T-helper 22 cell (primary cell): ENCODE data around the gene ZDHHC20.
"Not testable (repeated sequence)": the region's sequence is repeated elsewhere in the genome, so short reads cannot be mapped to it uniquely, and the experiment has no call there.

Experiments
- DNase-seq: peaks from one replicate; pipeline ENCODE4 v3.0.0-alpha.2; 2020; ENCODE audit warnings: low read depth

The ZDHHC20 gene

DNA sequence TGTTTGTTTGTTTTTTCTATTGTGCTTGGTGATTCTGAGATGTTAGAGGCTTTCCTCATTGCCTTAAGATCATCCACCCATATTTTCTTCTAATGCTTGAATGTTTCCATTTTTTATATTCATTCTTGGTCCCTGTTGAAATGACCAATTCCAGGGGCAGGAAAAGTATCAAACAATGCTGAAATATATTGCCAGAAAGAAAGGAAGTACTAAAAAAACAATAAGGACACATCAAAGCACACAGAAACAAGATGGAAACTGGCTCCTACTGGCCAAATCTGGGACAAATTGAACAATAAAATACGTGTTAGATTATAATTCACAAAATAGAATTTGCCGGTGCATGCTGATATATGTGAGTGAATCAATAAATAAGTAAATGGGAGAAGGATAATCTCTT is 23.9 kb downstream of the ZDHHC20 start:
- DNase-seq, result no peak

DNA sequence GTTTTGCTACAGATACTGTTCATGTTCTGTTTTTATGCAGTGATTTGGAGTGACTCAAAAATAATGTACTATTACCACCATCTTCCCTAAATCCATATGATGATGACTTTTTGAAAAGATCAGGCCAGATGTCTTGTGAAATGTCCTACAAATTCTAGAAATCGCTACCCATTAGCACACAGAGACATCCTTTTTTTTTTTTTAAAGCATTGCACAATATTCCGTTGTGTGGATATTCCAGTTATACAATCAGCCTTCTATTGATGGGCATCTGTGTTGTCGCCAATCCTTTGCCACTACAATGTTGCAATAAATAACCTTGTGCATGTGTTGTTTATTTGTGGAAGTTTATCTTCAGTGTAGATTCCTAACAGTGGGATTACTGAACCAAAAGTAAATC is 24.5 kb downstream of the ZDHHC20 start:
- no peak for DNase-seq

DNA sequence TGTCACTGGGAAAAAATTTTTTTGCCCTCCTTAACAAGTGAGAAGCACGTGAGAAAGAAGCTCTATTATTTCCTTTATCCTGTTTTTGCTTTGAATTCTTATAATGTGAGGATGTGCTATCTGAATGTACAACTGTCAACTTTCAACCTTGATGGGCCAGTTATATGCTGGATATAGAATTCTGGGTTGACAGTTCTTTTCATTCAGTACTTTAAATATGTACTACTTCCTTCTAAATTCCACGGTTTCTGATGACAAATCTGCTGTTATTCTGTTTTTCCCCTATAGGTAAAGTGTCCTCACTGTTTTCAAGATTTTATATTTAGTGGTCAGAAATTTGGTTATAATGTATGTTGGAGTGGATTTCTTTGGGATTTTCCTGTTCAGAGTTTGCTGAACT is 29.9 kb downstream of the ZDHHC20 start:
- DNase-seq, result no peak

DNA sequence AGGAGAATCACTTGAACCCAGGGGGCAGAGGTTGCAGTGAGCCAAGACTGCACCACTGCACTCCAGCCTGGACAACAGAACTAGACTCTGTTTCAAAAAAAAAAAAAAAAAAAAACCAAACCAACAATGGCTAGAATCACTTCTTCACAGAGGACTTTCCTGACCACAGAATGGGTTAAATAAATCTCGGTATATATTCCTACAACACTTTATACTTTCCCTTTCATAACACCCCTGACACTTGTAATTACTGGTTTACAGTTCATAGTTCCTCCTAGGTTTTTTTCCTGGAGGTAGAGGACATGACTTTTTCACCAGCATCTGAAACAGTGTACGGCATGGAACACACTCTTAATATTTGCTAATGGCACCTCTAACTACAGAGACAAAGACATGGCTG is 31.4 kb downstream of the ZDHHC20 start:
- no peak for DNase-seq

DNA sequence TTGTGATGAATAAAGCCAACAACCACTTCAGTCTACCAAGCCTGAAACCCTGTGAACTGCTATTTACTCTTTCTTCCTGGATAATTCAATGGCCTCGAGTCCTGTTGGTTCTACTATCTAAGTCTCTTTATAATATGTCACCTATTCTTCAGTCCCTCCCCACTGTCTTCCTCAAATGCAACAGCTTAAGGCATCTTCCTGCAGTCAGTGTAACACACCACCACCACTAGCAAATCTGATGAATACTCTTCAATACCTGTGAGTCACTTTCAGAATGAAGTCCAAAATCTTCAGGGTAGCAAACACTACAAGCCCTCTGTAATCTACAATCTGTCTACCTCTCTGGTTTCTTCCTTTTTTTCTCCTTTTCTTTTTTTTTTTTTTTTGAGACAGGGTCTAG is 32.9 kb downstream of the ZDHHC20 start:
- no peak for DNase-seq

DNA sequence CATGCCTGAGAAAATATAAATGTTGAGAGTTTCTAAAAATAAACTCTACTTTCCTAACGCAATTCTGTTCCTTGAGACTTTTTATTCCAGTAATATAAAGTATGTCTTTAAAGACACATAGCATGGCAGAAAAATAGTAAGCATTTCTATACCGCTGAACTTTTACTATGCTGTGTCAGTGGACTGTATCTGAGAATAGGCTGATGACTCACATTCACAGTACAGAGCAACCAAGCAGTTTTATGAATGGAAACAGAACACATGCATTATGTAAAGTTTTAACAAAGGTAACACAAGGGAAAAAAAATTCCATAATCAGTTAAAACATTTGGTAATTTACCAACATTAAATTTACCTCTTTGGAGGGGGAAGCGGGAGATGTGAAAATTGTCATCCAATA is 38.4 kb downstream of the ZDHHC20 start:
- DNase-seq, result no peak

DNA sequence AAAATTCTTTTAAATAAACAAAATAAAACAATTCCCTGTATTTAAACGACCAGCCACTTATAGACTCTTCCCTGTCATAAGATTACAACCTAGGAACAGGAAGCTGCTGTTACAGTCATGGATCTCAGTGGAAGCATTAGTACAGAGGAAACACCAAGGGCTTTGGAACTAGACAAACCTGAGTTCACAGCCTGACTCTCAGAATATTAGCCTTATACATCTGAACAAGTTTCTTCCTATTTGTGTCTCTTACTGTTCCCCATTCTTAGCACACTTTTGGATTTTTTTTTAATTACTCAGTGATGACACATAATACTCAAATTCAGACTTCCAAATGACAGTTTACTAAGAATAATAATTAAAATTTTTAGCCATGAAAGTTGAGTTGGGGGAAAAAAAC is 46.1 kb downstream of the ZDHHC20 start:
- DNase-seq, result no peak

DNA sequence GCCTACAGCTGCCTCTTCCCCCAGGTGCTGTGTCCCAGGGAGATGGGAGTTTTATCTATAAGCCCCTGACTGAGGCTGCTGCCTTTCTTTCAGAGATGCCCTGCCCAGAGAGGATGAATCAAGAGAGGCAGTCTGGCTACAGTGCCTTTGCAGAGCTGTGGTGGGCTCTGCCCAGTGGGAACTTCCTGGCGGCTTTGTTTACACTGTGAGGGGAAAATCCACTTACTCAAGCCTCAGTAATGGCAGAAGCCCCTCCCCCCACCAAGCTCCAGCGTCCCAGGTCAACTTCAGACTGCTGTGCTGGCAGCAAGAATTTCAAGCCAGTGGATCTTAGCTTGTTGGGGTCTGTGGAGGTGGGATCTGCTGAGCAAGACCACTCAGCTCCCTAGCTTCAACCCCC is 48.6 kb downstream of the ZDHHC20 start:
- not testable (repeated sequence) for DNase-seq

DNA sequence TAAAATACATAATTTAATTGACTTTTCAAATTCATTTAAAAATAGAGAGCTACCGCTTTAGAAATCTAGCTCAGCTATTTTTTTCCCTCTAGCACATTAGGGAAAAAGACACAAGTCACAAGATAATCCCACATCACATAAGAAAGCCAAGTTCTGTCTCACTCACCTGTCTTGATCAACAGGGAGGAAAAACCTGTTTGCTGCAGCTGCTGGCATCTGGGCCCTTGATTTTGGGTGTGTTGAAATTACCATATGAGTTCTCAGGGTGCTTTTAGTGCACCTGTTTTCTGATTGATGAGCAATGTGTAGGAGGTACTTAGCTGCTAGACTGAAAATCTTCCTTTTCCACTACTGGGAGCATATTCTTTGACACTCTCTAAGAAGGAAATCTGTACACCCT is 53.8 kb downstream of the ZDHHC20 start:
- no peak for DNase-seq

DNA sequence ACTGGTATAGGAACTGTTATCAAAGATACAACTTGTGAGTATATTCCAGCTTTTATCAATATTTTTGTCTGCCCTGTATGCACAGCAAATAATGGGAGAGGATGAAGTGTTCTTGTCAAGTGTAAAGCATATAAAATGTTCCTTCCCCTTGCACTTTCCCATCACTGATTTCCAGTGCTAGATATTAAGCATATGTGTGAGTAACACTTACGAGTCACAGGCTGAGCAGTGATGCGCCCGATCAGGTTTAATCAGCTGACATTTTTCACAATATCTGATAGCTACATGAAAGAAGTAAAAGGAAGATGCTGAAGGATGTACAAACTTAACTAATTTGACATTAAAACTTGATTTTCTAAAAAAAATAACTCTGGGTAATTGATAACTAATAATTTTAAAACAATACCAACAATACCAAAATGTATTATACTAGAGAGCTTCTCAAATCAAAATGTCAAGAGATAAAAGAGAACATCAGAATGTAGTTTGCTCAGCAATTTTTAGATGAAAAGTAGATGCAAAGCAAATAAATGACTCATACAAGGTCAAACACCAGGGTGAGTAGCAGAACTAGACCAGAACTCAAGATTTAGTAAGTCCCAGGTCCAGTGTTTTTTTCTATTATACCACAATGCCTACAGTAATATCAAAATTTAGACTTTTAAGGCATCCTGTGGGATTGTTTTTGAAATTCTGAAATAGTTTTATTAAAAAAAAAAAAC is 56.4 kb downstream of the ZDHHC20 start:
- no peak for DNase-seq

DNA sequence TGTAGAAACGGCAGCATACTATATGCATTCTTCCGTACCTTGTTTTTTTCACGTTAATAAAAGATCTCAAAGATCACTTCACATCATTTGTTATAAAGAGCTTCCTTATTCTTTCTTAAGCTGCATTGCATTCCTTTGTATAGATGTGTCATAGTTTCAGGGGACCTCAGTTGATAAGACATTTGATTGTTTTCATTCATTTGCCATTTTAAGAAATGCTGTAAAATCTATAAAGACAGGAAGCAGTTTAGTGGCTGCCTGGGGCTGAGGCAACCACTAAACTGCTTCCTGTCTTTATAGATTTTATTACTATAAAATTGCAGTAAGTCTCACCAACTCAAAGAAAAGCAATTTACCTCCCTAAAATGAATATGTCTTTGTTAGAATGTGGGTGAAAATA is 59.4 kb downstream of the ZDHHC20 start:
- DNase-seq, result no peak

DNA sequence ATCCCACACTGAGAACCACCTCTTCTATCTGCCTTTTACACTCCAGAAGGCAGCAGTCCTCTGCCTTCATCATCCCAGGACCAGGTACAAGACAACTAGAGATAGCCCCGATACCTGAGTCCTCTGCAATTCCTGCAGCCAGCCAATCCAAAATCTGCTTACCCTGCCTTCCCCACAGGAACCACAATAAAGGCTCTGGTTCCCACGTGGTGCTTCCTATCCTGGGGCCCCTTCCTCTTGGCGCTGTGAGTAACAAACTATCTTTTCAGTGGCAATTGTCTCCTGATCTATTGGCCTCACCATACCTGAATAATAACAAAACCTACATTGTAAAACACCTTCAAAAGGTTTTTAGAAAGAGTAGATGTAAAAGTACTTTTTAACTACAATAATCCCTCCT is 63.1 kb downstream of the ZDHHC20 start:
- DNase-seq, result peak; percentile 5

DNA sequence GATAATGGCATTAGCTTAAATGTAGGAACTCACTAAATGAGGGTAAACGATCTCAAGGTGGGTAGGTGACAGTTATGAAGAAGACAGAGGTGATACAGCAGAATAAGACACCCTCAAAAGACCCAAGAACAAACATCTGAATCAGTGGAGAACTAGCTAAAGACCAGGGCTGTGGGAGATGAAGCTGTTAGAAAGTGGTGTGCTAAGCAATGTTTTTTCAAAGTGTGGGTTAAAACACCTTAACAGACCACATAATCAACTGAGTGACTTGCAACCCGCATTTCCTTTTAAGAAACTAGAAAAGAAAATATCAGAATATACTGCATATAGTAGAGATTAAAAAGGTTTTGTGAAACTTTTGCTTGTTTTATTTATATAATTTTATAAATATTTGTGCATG is 70.0 kb downstream of the ZDHHC20 start:
- DNase-seq, result no peak

DNA sequence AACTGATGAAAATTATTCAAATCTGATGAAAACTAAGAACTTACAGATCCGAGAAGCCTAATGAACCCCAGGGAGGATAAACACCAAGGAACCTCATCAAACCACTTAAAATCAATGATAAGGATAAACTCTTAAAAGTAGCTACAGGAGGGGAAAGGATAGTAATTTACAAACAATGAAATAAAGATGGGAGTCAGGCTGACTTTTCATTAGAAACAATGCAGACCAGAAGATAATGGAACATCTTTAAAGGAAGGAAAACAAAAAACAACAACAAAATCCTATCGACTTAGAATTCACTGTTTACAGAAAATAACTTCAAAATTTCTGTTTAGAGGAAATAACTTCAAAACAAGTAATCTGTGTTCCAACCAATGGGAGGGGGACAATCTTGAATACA is 73.4 kb downstream of the ZDHHC20 start:
- no peak for DNase-seq

DNA sequence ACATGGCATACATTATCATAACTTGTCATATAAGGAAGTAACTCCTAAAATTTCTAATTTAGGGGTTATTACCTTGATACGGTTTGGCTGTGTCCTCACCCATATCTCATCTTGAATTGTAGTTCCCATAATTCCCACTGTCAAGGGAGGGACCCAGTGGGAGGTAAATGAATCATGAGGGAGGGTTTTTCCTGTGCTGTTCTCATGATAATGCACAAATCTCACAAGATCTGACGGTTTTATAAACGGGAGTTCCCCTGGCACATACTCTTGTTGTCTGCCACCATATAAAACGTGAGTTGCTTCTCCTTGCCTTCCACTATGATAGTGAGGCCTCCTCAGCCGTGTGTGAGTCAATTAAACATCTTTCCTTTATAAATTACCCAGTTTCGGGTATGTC is 76.0 kb downstream of the ZDHHC20 start:
- DNase-seq, result no peak

DNA sequence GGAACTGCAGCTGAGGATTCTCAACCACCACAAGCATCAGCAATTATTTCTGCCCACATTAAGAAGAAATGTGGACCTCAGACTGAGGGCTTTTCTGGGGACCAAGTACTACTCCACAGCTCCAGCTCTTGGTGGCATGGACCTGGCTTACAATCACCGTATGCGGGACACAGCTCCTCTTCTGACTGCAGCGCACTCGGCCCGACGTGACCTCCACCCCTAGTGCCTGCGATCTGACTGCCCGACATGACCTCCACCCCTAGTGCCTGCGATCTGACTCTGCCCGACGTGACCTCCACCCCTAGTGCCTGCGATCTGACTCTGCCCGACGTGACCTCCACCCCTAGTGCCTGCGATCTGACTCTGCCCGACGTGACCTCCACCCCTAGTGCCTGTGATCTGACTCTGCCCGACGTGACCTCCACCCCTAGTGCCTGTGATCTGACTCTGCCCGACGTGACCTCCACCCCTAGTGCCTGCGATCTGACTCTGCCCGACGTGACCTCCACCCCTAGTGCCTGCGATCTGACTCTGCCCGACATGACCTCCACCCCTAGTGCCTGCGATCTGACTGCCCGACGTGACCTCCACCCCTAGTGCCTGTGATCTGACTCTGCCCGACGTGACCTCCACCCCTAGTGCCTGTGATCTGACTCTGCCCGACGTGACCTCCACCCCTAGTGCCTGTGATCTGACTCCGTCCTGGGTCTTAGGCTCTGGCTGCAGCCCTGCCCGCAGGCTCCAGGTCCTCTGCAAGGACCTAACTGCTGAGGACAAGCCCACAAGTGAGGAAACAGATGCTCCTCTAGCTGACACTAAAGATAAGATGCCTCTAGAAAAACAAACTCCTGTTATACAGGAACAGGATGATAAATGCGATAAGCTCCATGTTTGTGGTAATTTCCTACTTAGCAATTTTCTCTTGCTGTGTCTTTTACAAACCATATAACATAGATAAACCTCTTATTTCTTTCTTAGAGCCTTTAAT is 81.8 kb downstream of the ZDHHC20 start:
- not testable (repeated sequence) for DNase-seq

DNA sequence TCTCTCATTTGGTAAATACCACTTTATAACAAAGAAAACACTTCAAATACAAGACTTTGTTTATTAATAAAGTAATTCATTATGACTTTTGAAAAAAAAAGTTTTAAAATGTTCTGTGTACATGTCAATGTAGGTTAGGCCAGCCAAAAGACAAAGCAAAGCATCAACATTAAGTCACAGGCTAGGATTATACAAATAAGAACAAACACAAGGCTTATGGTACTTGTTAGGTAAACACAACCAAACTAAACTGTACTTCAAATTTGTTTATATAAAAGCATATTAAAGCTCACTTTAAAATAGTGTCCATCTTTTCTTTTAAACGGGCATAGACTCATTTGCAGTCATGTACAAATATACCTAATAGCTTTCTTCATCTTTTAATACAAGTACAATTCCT is 86.6 kb downstream of the ZDHHC20 start:
- no peak for DNase-seq

DNA sequence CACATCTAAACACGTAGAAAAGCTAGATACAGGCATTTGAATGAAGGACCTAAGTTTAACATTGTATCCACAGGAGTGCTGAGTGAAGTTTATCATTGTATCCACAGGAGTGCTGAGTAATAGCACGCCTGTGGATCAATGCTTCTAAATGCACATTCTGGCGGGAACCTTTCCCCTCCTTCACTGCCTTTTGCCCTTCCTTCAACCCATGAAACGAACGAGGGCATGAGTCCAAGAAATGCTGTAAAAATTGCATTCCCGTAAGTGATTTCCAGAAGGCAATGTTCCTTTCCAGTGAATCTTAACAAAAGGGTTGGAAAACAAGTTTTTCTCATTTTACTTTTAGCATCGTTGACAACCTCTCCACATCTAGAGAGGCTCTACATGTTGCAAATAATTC is 88.1 kb downstream of the ZDHHC20 start:
- DNase-seq, result no peak

DNA sequence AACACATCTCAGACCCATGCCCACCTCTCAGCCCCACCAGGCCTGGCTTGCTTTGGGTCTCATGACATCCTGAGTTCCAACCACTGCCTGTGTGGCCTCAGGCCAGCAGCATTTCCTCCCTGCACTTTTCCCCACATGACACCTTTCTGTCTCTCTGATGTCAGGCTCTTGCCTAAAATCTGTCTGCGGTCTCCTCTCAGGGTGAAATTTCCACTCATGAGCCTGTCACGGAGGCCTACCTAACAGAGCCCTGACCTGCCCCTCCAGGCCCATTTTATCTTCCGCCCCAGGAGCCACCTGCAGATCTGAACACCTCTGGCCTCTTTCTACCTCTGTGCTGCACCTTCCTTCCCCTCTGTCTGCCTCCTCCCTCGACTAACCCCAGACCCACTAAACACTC is 93.5 kb downstream of the ZDHHC20 start:
- no peak for DNase-seq

DNA sequence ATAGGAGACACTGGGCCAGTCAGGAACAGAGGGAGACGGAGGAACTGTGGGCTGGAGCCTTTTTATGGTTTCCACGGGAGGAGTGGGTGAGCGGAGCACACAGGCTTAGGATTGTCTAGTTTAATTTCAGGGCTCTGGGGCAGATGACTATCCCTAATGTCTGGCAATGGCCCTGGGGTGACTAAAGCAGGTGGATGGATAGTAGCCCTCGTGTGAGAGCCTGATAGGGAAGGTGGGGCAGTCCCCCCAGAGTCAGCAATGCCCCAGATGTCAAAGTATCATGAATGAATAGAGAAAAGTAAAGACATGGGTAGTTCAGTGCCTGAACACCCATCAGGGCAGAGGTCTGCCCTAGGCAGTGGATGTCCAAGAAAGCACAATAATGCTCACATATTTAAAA is 94.2 kb downstream of the ZDHHC20 start:
- no peak for DNase-seq

DNA sequence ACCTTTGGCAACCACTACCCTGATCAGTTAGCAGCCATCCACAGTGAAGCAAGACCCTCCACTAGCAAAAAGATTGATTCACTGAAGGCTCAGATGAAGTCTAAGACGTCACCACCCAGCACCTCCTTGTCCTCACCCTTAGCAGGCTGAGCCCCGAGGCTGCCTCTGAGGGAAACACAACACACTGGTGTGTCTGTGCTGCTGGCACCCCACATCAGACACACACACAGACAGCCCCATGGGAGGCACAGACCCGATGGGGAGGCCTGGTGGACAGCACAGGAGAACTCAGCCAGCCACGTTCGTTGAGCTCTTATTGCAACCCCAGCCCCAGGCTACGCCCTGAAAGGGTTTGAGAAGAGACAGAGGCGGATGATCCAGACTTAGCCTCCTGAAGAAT is 94.7 kb downstream of the ZDHHC20 start:
- DNase-seq, result no peak

DNA sequence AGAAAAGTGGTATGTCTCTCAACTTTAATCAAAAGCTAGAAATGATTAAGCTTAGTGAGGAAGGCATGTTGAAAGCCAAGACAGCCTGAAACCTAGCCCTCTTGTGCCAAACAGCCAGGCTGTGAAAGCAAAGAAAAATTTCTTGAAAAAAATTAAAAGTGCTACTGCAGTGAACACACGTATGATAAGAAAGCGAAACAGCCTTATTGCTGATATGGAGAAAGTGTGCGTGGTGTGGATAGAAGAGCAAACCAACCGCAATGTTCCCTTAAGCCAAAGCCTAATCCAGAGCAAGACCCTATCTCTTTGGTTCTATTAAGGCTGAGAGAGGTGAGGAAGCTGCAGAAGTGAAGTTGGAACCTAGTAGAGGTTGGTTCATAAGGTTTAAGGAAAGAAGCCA is 96.4 kb downstream of the ZDHHC20 start:
- DNase-seq, result no peak

DNA sequence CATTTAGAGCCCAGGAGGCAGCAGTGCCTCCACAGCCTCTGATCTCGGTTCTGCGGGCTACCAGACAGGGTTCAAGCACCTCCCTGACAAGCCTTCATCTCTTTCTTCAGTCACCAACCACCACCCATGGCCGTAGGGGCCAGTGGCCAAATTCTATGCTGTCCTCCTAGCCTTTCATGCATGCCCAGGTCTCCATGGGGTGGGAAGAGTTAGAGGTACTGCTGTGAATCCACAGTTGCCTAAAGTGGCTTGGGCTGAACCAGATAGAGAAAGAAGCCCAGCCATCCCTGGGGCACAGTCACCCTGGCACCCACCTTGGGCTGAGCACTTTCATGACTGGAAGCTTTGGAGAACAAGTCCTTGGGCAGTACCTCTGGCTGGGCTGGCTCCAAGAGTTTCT is 97.4 kb downstream of the ZDHHC20 start:
- DNase-seq, result no peak
